ENCODE results near the gene MFSD11. TPM values are rescaled to one million over a fixed set of nuclear protein-coding genes. Genes with fewer than 3 reads are reported as not detected.
A peak's percentile ranks its signal among the peaks of the same experiment; 100 is the strongest.
"Not testable (repeated sequence)": the region's sequence is repeated elsewhere in the genome, so short reads cannot be mapped to it uniquely, and the experiment has no call there.

The MFSD11 gene
- total RNA-seq, 1 donor from 2014 or later = 60.1 TPM

- no peak for DNase-seq
These were observed 10.7 kb downstream of the MFSD11 start for GRCh38 chr17:76748657-76749056.

GRCh38 chr17:76751416-76751993 lies 13.6 kb downstream of the MFSD11 start:
- DNase-seq = no peak

- DNase-seq = no peak
These were observed 14.1 kb downstream of the MFSD11 start for GRCh38 chr17:76752006-76752405.

DNA sequence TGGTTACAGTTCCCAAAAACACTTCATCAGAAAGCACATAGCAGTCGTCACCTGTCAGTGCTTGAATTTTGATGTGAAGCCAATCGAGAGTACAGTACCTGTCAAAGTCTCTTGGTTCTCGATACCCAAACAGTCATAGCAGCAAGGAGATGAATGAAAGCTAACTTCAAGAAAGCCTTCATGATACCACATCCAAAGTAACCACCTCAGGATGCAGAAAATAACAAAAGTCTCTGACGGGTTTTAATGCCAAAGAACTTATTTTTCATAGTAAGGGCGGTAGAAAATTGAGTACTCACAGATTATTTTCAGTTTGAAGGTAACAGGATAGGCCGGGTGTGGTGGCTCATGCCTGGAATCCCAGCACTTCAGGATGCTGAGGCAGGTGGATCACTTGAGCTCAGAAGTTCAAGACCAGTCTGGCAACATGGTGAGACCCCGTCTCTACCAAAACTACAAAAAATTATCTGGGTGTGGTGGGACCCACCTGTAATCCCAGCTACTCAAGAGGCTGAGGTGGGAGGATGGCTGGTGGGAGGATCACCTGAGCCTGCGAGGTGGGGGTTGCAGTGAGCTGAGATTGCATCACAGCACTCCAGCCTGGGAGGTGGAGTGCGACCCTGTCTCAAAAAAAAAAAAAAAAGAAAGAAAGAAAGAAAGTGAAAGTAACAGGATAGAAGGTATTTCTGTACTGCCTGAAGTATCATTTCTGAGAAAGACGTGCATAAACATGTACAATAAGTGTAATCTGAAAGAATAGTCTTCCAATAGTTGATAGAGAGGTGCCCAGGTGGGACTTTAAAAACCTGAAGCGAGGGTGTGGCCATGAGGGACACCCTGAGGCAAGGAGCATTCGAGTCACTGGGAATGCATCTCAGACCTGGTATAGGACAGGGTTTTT lies 15.4 kb downstream of the MFSD11 start:
- DNase-seq = no peak

DNA sequence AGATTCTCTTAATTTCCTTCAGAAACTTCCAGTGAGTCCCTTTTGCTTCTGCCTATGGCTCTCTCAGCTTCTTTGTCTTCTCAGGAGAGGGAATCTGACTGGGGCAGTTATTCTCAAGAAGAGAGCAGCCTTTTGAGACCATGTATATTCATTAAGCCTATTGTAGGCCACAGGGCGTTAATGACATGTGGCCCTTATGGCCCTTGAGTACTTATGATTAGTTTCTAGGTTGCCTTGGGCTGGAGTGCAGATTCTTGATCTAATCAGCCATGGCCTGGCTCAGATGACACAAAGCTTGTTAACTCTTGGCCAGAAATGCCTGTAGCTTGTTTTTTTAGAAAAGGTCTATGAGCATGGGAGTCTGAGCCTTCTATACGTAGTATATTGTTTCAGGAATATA lies 17.4 kb downstream of the MFSD11 start:
- DNase-seq = no peak

DNA sequence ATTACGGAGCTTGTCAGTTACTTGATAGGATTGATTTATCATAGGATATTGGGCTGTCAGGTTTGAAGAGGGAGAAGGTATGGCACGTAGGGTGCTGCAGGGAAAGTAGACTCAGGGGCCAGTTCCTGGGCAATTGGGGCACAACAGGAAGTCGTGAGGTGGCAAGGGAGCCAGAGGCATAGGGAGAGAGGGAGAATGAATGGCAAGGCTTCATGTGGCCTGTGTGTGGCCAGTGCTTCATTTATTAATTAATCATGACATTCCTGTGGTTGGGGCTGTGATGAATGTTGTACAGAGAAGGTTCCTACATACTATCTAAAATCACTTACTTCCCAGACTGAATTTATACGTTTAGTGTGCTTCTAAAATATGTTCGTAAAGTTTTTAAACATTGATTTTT lies 19.3 kb downstream of the MFSD11 start:
- DNase-seq = no peak

DNA sequence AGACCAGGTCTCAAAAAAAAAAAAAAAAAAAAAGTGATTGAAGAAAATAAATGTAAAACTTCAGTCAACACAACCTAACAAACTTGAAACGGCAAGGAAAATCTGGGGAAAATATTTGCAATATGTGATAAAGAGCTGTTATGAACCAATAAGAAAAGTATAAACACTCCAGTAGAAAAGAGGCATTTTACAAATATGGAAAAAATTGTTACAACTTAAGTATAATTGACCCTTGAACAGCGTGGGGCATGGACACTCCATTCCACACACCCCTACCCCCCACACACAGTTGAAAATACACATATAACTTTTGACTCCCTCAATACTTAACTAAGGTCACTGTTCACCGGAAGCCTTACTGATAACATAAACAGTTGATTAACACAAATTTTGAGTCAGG lies 20.7 kb downstream of the MFSD11 start:
- DNase-seq = no peak

DNA sequence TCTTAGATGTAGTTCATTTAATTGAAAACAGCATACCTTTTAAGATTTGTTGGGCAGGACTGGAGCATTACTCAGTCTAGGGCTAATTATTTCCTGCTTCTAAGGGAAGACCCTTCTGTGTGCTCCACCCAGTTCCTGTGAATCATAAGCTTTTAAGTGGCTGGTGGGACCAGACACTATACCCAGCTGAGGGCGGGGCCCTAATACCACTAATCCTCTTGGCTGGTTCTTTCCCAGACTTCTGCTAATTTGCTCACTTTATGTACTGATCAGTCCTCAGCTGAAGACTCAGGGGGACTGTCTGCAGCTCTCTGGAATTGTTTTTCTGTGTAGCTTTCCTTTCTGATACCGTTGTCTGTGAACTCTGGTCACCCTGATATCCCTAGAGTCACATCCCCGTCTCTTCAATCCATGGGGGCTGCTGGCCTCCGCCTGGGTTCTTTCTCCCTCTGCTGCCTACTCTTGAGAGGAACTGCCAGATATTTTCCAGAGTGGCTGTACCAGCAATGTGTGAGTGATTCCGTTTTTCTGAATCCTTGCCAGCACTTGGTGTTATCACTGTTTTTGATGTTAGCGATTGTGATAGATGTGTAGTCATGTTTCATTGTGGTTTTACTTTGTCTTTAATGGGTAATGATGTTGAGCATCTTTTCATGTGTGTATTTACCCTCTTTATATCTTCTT lies 35.1 kb downstream of the MFSD11 start:
- DNase-seq = peak; percentile 73

- no peak for DNase-seq
These were observed 37.2 kb downstream of the MFSD11 start for GRCh38 chr17:76775021-76775600.

DNA sequence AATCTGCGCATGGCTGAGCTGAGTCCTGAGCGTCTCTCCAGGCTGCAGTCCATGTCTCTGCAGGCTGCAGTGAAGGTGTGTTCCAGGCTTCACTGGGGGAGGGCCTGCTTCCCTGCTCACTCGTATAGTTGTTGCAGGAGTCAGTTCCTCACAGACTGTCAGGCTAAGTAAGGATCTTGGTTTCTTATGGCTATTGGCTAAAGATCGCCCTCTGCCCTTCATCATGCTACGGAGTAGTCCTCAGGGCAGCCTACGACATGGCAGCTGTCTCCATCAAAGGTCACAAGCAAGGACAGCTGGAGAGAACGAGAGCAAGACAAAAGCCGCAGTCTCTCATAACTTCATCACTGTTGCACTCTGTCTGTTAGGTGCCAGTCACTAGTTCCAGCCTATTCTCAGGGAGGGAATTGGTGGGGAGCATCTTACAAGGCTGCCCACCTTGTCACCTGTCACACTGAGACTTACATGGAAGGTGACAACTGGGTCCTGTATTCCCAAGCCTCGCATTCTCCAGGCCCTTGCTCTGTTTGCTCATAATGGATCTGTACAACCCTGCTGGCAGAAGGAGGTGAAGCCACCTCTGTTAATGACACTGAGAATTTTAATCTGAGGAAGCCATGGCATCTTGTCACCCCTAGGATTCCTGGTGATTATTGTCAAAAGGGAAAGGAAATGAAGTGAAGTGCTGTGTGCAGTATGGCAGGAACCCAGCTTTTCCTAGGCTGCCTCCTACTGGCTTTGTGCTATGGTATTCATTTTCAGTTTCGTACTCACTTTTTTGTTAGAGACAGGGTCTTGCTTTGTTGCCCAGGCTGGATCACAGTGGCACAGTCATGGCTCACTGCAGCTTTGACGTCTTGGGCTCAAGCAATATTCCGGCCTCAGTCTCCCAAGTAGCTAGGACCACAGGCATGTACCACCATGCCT lies 43.4 kb downstream of the MFSD11 start:
- DNase-seq = peak; percentile 16

DNA sequence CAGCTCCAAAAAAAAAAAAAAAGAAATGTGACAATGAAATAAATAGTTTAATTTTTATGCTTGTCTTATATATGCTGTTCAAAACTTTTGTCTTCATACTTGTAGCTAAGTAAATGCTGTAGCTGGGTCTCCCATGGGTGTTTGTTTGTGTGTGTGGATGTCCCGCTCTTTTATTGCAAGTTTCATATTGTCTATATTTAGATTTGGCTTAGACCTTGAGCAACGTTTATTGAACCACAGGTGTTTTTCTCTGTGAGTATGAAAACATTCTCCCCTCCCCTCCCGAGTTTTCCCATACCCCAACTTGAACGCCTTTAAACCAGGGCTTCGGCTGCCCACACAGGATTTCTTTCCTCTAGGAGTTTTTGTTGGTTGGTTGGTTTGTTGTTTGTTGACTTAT lies 45.2 kb downstream of the MFSD11 start:
- peak; percentile 33 for DNase-seq

GRCh38 chr17:76784926-76785325 lies 47.0 kb downstream of the MFSD11 start:
- no peak for DNase-seq

DNA sequence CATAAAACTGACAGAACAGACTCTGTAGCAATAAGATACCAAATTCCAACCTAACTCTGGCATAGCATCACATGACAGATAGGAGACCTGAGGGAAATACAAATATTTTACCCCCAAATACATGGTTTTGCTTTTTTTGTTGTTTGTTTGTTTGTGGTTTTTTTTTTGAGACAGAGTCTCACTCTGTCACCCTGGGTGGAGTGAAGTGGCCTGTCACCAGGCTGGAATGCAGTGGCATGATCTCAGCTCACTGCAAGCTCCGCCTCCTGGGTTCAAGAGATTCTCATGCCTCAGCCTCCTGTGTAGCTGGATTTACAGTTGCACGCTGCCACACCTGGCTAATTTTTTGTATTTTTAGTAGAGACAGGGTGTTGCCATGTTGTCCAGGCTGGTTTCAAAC lies 49.9 kb downstream of the MFSD11 start:
- not testable (repeated sequence) for DNase-seq

GRCh38 chr17:76789235-76789788 lies 51.4 kb downstream of the MFSD11 start:
- DNase-seq = no peak

DNA sequence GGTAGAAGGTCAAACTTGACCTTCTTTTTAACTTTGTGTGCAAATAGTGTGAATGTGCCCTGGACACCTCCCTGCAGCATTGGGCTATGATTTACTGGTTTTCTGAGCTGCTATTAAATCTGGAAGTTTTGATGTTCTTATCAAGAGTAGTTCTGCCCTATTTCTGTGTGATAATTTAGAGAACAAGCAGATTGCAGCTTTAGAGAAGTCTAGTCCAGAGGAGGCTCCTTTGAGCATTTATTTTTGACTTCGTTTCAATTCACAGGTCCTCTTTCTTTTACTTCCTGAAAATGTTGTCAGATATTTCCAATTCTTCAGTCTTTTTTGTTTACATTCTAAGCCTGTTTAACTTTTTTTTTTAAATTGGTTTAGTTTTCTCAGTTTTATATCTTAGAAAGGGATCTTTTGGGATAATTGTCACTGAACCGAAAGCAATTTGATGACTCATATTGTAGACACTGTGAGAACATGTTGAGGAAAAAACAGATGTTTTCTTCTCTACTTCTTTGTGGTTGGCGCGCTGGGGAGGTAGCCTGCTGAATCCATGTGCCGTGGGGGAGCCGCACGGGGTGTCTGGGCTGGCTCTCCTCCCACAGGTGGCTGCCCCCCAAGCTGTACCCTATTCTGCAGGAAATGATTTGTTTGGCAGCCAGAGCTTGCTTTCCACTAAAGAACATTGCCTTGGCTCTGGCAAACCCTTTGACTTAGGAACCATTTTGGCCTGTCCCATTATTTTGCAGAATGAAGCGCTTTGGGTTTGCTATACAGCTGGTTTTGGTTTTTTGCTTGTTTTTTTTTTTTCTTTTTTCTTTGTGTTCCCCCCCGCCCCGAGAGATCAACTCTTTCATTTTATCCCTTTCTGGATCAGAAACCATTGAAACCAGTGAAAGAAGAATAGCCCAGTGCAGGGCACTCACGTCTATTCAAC lies 53.4 kb downstream of the MFSD11 start:
- DNase-seq = peak; percentile 43

GRCh38 chr17:76792348-76792747 lies 54.4 kb downstream of the MFSD11 start:
- no peak for DNase-seq

DNA sequence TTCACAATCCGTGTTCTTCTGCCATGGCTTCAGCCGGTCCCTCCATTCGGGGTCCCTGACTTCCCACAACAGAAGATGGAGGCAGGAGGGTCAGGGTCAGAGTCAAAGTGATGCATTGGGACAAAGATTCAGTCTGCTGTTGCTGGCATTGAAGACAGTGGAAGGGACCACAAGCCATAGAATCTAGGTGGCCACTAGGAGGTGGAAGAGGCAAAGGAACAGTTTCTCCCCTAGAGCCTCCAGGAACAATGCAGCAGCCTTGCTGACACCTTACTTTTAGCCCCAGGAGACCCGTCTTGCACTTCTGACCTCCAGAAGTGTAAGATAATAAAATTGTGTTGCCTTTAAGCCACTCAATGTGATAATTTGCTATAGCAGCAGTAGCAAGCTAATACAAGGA lies 55.9 kb downstream of the MFSD11 start:
- no peak for DNase-seq

GRCh38 chr17:76796081-76796480 lies 58.2 kb downstream of the MFSD11 start:
- DNase-seq = no peak

GRCh38 chr17:76797241-76797840 lies 59.4 kb downstream of the MFSD11 start:
- no peak for DNase-seq

DNA sequence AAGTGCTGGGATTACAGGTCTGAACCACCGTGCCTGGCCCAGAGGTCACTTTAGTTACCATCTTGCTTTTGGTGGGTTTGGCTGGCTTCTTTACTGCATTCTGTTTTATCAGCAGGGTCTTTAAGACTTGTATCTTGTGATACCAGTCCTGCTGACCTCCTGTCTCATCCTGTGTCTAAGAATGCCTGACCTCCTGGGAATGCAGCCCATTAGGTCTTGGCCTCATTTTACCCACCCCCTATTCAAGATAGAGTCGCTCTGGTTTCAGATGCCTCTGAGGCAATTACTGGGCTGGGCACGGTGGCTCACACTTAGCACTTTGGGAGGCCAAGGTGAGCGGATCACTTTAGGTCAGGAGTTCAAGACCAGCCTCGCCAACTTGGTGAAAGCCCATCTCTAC lies 63.8 kb downstream of the MFSD11 start:
- DNase-seq = no peak

Data from tongue (tissue), 2 donors.